ENCODE measurements around the gene OPHN1.

DNA sequence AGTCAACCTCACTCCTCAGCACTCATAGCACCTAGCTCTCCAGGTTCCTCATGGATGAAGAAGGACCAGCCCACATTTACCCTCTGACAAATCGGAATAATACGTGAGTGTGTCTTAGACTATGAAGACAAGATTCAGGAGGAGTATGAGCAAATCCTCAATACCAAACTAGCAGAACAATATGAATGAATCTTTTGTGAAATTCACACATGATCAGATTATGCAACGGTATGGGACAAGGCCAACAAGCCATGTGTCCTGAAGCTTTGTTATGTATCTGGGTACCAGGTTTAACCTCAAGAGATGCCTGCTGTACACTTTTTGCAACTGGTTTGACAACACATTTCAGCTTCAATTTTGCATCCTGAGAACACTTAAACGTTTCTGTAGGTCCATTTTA lies 300.1 kb downstream of the OPHN1 start:
- TF ChIP-seq, protein P1, sequence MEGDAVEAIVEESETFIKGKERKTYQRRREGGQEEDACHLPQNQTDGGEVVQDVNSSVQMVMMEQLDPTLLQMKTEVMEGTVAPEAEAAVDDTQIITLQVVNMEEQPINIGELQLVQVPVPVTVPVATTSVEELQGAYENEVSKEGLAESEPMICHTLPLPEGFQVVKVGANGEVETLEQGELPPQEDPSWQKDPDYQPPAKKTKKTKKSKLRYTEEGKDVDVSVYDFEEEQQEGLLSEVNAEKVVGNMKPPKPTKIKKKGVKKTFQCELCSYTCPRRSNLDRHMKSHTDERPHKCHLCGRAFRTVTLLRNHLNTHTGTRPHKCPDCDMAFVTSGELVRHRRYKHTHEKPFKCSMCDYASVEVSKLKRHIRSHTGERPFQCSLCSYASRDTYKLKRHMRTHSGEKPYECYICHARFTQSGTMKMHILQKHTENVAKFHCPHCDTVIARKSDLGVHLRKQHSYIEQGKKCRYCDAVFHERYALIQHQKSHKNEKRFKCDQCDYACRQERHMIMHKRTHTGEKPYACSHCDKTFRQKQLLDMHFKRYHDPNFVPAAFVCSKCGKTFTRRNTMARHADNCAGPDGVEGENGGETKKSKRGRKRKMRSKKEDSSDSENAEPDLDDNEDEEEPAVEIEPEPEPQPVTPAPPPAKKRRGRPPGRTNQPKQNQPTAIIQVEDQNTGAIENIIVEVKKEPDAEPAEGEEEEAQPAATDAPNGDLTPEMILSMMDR (IDR thresholded peaks at IDR 0.05; ENCODE audit: insufficient read depth, low read depth, low read length): no peak
- TF ChIP-seq EZH2 (IDR thresholded peaks at IDR 0.05; ENCODE audit: insufficient read depth, low read length): no peak
